Fibroblast of villous mesenchyme (primary cell): ENCODE data around the gene ANGPTL3. TPM values are rescaled to one million over a fixed set of nuclear protein-coding genes. Genes with fewer than 3 reads are reported as not detected.
"Not testable (repeated sequence)": the region's sequence is repeated elsewhere in the genome, so short reads cannot be mapped to it uniquely, and the experiment has no call there.

Source experiments
- DNase-seq: peaks from one replicate; pipeline ENCODE4 v3.0.0-alpha.2; 2010; ENCODE audit warnings: low read depth
- H3K4me3 ChIP-seq: 2 replicates; pipeline ENCODE4 v1.5.1; 2011; ENCODE audit warnings: low read depth, mild to moderate bottlenecking, low read length
- CTCF ChIP-seq: IDR thresholded peaks from 2 replicates; pipeline ENCODE4 v1.5.1; 2012; ENCODE audit warnings: low read depth, mild to moderate bottlenecking, low read length; ENCODE audit not compliant: insufficient read depth
- total RNA-seq: library from RNA; depleted of rRNA; stranded (reverse); fragments of >200 nt; gene quantifications from 2 replicates; pipeline ENCODE4 v1.2.3, GENCODE V29; 2012

ANGPTL3 gene
- total RNA-seq, 1 donor: not detected

GRCh38 chr1:62601457-62601856, 4.1 kb downstream of the ANGPTL3 start:
- TF ChIP-seq CTCF: no peak
- no peak overlapping the region for H3K4me3 ChIP-seq
- DNase-seq: no peak

- no peak for DNase-seq
- no peak overlapping the region for H3K4me3 ChIP-seq
- no peak for TF ChIP-seq CTCF
Measured at GRCh38 chr1:62608905-62609304, 11.6 kb downstream of the ANGPTL3 start.

GRCh38 chr1:62610588-62610987, 13.3 kb downstream of the ANGPTL3 start:
- not testable (repeated sequence) for H3K4me3 ChIP-seq, DNase-seq

- TF ChIP-seq CTCF: no peak
- no peak for DNase-seq
- no peak overlapping the region for H3K4me3 ChIP-seq
Measured at GRCh38 chr1:62612770-62613169, 15.4 kb downstream of the ANGPTL3 start.

- no peak for TF ChIP-seq CTCF
- H3K4me3 ChIP-seq: no peak overlapping the region
- DNase-seq: no peak
Measured at GRCh38 chr1:62613325-62613727, 16.0 kb downstream of the ANGPTL3 start.

- TF ChIP-seq CTCF: no peak
- H3K4me3 ChIP-seq: no peak overlapping the region
- DNase-seq: no peak
Measured at GRCh38 chr1:62613890-62614289, 16.6 kb downstream of the ANGPTL3 start.

- H3K4me3 ChIP-seq: no peak overlapping the region
- peak; percentile 93 for DNase-seq
- no peak for TF ChIP-seq CTCF
Measured at GRCh38 chr1:62621907-62622306, 24.6 kb downstream of the ANGPTL3 start.

- DNase-seq: no peak
- no peak for TF ChIP-seq CTCF
- no peak overlapping the region for H3K4me3 ChIP-seq
Measured at GRCh38 chr1:62625415-62625814, 28.1 kb downstream of the ANGPTL3 start.
